GM04504 (cell line): ENCODE measurements around the gene RNF19B.

Experiments
- DNase-seq: peaks from one replicate; pipeline ENCODE4 v3.0.0-alpha.2; 2012; ENCODE audit warnings: low read depth

The RNF19B gene

GRCh38 chr1:32886828-32887414, 77.7 kb downstream of the RNF19B start:
- DNase-seq = no peak
